Fibroblast of skin of abdomen (primary cell): ENCODE results near the gene LGALS12.

Source experiments
- DNase-seq: peaks from one replicate; pipeline ENCODE4 v3.0.0-alpha.2; 2013

LGALS12 gene

DNA sequence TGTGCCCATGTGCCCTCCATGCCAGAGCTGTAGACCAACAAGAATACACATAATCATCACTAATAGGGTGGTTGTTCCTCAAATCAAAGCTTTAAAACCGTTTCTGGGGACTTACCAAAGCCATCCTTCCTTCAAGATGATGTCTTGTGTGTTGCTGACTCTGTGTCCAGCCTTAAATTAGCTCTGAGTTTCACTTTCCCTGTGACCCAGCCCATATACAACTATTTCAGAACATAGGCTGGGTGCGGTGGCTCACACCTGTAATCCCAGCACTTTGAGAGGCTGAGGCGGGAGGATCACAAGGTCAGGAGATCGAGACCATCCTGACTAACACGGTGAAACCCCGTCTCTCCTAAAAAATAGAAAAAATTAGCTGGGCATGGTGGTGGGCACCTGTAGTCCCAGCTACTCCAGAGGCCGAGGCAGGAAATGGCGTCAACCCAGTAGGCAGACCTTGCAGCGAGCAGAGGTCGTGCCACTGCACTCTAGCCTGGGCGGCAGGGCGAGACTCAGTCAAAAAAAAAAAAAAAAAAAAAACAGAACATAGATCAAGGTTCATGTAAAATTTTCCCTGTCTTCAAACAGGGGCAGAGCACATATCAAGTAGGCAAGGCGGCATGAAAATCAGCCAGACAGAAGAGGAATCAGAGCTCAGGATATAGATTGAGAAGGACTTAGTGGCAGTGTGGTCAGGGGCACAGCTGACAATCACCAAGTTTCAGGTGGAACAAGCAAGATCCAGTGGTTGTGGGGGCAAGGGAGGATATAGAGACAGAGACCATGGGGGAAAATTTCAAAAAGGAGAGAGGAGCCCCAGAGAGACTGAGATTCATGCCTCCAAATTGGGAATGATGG lies 57.5 kb downstream of the LGALS12 start, which contains the start of gene PLAAT2:
Gene PLAAT2, minus strand, starts transcription at position 179 of the 855 bp plus-strand sequence. Its CDS starts 55 bp downstream, at position 124.
- DNase-seq = no peak

DNA sequence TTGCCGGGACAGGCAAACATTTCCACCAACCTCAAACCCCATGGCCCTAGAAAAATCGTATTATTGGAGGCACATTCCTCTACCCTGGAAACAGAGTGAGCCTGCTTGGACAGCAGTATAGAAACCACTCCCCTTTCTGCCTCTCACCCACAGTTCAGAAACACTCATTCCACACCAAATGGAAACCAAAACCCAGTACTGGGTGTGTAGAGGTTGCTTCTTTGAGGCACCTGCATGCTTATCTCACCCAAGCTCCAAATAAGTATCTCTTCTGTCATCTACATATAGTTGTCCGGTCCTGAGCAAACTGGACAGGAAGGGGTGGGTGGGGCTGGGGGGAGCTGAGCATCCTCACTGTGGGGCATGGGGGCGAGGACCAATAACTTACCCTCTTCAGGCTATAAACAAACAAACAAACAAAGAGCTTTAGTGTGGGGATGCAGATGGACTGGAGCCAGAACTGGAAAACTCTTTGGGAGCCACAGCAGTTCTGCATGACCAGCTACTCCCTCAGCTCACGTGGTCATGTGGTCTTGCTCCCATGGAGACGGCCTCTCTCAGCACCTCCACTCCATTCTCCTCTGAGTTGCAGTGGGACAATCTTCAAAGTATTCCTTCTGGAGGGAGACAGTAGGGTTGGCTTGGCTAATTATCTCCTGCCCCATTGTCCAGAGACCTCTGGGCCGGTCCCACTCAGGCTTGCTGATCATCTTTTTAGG lies 58.3 kb downstream of the LGALS12 start:
- DNase-seq = no peak

DNA sequence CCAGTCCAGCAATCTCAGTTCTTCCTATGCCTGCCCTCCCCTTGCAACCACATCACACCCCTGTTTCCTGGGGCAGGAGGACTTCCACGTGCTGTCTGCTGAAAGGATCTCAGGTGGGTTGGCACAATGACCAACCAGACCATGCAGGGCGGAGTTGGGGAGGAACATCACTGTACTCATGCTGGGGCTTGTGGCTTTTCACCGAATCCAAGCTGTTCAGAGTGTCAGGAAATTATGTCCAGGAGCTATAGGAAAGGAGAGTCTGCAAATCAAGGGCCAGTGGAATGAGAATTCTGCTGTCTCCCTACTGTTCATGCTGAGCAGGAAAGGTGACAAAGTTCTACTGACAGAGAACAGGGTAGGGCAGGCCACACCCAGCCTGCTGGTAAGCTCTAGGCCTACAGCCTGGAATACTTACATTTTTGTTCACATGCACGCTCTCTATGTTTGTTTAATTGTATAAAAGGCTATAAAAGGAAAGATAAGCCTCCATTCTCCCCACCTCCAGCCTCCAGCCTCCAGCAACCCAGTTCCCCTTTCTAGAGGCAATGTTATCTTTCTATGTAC lies 59.0 kb downstream of the LGALS12 start:
- no peak for DNase-seq
